B cell (primary cell): ENCODE data around the gene MICU1. TPM values are rescaled to one million over a fixed set of nuclear protein-coding genes. Genes with fewer than 3 reads are reported as not detected.

ENCODE experiments used
- ATAC-seq: fragments of 200-7000 bp; cut with Tn5 transposase; one replicate; pipeline ENCODE4 v1.10.0; 2021; ENCODE audit warnings: low read depth, mild to moderate bottlenecking, moderate number of reproducible peaks, moderate library complexity
- CTCF ChIA-PET: fragments of 350-600 bp; sonication (Branson Sonifier 250); formaldehyde crosslinking; loops from one replicate; lab custom pipeline; 2021; ENCODE audit warnings: antibody characterized with exemption, inconsistent platforms; lab: Charles Lee
- POLR2A ChIA-PET: fragments of 350-600 bp; sonication (Branson Sonifier 250); formaldehyde crosslinking; loops from one replicate; lab custom pipeline; 2021; ENCODE audit warnings: antibody characterized with exemption; lab: Charles Lee
- DNase-seq: peaks from one replicate; pipeline ENCODE4 v3.0.0; 2013
- H2AFZ ChIP-seq: 2 replicates; pipeline ENCODE4 v1.6.1; 2012; ENCODE audit warnings: mild to moderate bottlenecking, low read depth, low read length; ENCODE audit not compliant: insufficient read depth, poor library complexity, severe bottlenecking
- H3K27ac ChIP-seq, 2 donors: 1 replicate in 1 of 2; 2 replicates in 1 of 2; pipeline ENCODE4 v1.5.1; 2012 to 2013; ENCODE audit warnings: low read length in 2 of 2, mild to moderate bottlenecking in 2 of 2, moderate library complexity in 1 of 2
- H3K27me3 ChIP-seq, 4 experiments: fragments of 200-600 bp in 1 of 4; sonication (generic) in 1 of 4; replicated peaks in 1 of 4; 1 replicate in 2 of 4; 2 replicates in 2 of 4; pipeline versions ENCODE4 v1.6.1 to v1.7.0; 2013 to 2016; ENCODE audit warnings: low read length in 3 of 4, mild to moderate bottlenecking in 2 of 4, mixed read lengths in 1 of 4, moderate library complexity in 1 of 4; ENCODE audit not compliant: insufficient read depth in 4 of 4, control insufficient read depth in 3 of 4; ENCODE audit errors: control extremely low read depth in 1 of 4
- H3K36me3 ChIP-seq, 2 experiments: replicated peaks in 1 of 2; 1 replicate in 1 of 2; 2 replicates in 1 of 2; pipeline versions ENCODE4 v1.6.1 to v1.7.1; 2013; ENCODE audit warnings: low read length in 1 of 2; ENCODE audit not compliant: insufficient read depth in 2 of 2, control insufficient read depth in 1 of 2; ENCODE audit errors: control extremely low read depth in 1 of 2, extremely low read depth in 1 of 2
- H3K4me1 ChIP-seq, 2 donors: fragments of 200-600 bp in 1 of 2; sonication (generic) in 1 of 2; 1 replicate in 1 of 2; 2 replicates in 1 of 2; pipeline versions ENCODE4 v1.5.1 to v1.6.1; 2013 to 2017; ENCODE audit warnings: low read length in 2 of 2; ENCODE audit not compliant: control insufficient read depth in 2 of 2, insufficient read depth in 2 of 2
- H3K4me2 ChIP-seq: replicated peaks from 2 replicates; pipeline ENCODE3; 2012; ENCODE audit warnings: mild to moderate bottlenecking, low read depth, low read length; ENCODE audit not compliant: poor library complexity, severe bottlenecking
- H3K4me3 ChIP-seq, 5 experiments: fragments of 200-600 bp in 1 of 5; sonication (generic) in 1 of 5; 1 replicate in 3 of 5; 2 replicates in 2 of 5; pipeline versions ENCODE4 v1.5.1 to v1.7.0; 2011 to 2016; ENCODE audit warnings: low read length in 4 of 5, mild to moderate bottlenecking in 4 of 5, low read depth in 2 of 5, control low read depth in 1 of 5, moderate library complexity in 1 of 5; ENCODE audit not compliant: insufficient read depth in 1 of 5; ENCODE audit errors: control extremely low read depth in 1 of 5, extremely low read depth in 1 of 5
- H3K79me2 ChIP-seq: fragments of 200-600 bp; sonication (generic); one replicate; pipeline ENCODE4 v1.6.0; 2016; ENCODE audit warnings: low read length; ENCODE audit not compliant: control insufficient read depth, insufficient read depth
- H3K9ac ChIP-seq: fragments of 200-600 bp; sonication (generic); 2 replicates; pipeline ENCODE4 v1.6.1; 2017; ENCODE audit warnings: mild to moderate bottlenecking, low read length, moderate library complexity
- H3K9me3 ChIP-seq, 3 donors: one replicate each; pipeline versions ENCODE4 v1.6.1 to v1.7.1; 2013; ENCODE audit warnings: low read length in 2 of 3; ENCODE audit not compliant: control insufficient read depth in 2 of 3, insufficient read depth in 1 of 3; ENCODE audit errors: control extremely low read depth in 1 of 3
- H4K20me1 ChIP-seq: 2 replicates; pipeline ENCODE4 v1.6.0; 2012; ENCODE audit warnings: mild to moderate bottlenecking, low read length; ENCODE audit not compliant: insufficient read depth, control insufficient read depth, poor library complexity, severe bottlenecking
- H3K27ac Mint-ChIP-seq: one replicate; pipeline ENCODE4 v1.8.0; 2021; ENCODE audit warnings: mixed read lengths
- H3K27me3 Mint-ChIP-seq: one replicate; pipeline ENCODE4 v1.8.0; 2021; ENCODE audit warnings: mixed read lengths
- H3K4me1 Mint-ChIP-seq: one replicate; pipeline ENCODE4 v1.8.0; 2021; ENCODE audit warnings: mixed read lengths
- H3K4me3 Mint-ChIP-seq: one replicate; pipeline ENCODE4 v1.8.0; 2021; ENCODE audit warnings: mixed read lengths
- H3K9me3 Mint-ChIP-seq: one replicate; pipeline ENCODE4 v1.8.0; 2022; ENCODE audit warnings: mixed read lengths; ENCODE audit not compliant: insufficient read depth
- CTCF ChIP-seq: fragments of 200-600 bp; IDR thresholded peaks from one replicate; pipeline ENCODE4 v1.8.0; 2022; ENCODE audit warnings: antibody characterized with exemption, mild to moderate bottlenecking
- EZH2 ChIP-seq: IDR thresholded peaks from 2 replicates; pipeline ENCODE4 v1.6.1; 2012; ENCODE audit warnings: borderline replicate concordance, low read depth, mild to moderate bottlenecking, moderate library complexity, low read length; ENCODE audit not compliant: insufficient read depth, poor library complexity, severe bottlenecking
- WGBS: methylation state at CpG from one replicate; pipeline ENCODE4 v1.1.5; 2013; ENCODE audit warnings: missing lambda C conversion rate; ENCODE audit not compliant: insufficient coverage; 5-methylcytosine and 5-hydroxymethylcytosine counted together
- intact Hi-C: fragments of 100-400 bp; cut with micrococcal nuclease; formaldehyde crosslinking; loops from one replicate; pipeline ENCODE4 v1.10.0; 2022
- polyA plus RNA-seq: library from polyadenylated mRNA; depleted of rRNA; stranded (reverse); fragments of >200 nt; gene quantifications from 2 replicates; pipeline ENCODE4 v1.2.3, GENCODE V29; 2012
- total RNA-seq, 2 donors: library from RNA; stranded (reverse); fragments of 120-200 nt in 1 of 2; gene quantifications; 1 replicate in 1 of 2; 2 replicates in 1 of 2; pipeline versions ENCODE4 v1.2.3 to v1.2.4, GENCODE V29; 2013 to 2022

MICU1 gene
- total and polyA plus RNA-seq, 2 donors (not counting 1 experiment from before 2014, with no cell fraction given): 12.0 to 34.7 TPM

GRCh38 chr10:72389716-72390115 is 236.2 kb downstream of the MICU1 start:
- ChIA-PET POLR2A (no interaction called here), CTCF (interaction anchor here (1.4 kb wide), 1 partner anchor 26 kb away, joined by 3 read pairs; no protein-coding TSS in a partner anchor)
- Histone ChIP-seq H3K79me2 (no peaks in the 10 kb centered on the region), H3K9me3 (no peaks in the 10 kb centered on the region), H3K4me3 (no peak overlapping the region), H2AFZ (no peak overlapping the region), H3K4me2 (no peak overlapping the region), H4K20me1 (no peaks in the 10 kb centered on the region), H3K36me3 (peaks cover 3 to 9% of the 10 kb centered on the region in 2 experiments), H3K27ac (no peak overlapping the region), H3K9ac (no peak overlapping the region), H3K27me3 (no peaks in the 10 kb centered on the region), H3K4me1 (peaks cover 0 to 4% of the 10 kb centered on the region in 2 donors)
- no peak for DNase-seq
- Mint-ChIP-seq H3K27me3 (no peaks in the 10 kb centered on the region), H3K27ac (no peak overlapping the region), H3K9me3 (no peaks in the 10 kb centered on the region), H3K4me1 (peaks cover 5% of the 10 kb centered on the region), H3K4me3 (no peak overlapping the region)
- WGBS: 100% methylated on average over 2 of the region's 5 CpGs
- intact Hi-C loops: no loop called here
- TF ChIP-seq CTCF (no peak), EZH2 (no peak)
- ATAC-seq: no peak

- H3K79me2 ChIP-seq: no peaks in the 10 kb centered on the region
- no peak overlapping the region for H3K4me3 ChIP-seq
- no peaks in the 10 kb centered on the region for H3K27me3 Mint-ChIP-seq
- no CpG with 5 or more reads among the region's 1 CpG for WGBS
- H3K4me3 Mint-ChIP-seq: no peak overlapping the region
- no peak overlapping the region for H3K27ac ChIP-seq
- DNase-seq (no peak), ATAC-seq (no peak)
- H3K9ac ChIP-seq: no peak overlapping the region
- no peak overlapping the region for H3K27ac Mint-ChIP-seq
- TF ChIP-seq EZH2 (no peak), CTCF (no peak)
- no peaks in the 10 kb centered on the region for H3K27me3 ChIP-seq
- intact Hi-C loops: no loop called here
- no peaks in the 10 kb centered on the region for H3K9me3 Mint-ChIP-seq
- peaks cover 5% of the 10 kb centered on the region for H3K4me1 Mint-ChIP-seq
- no peak overlapping the region for H3K4me2 ChIP-seq
- ChIA-PET CTCF (interaction anchor here (1.4 kb wide), 1 partner anchor 25 kb away, joined by 3 read pairs; no protein-coding TSS in a partner anchor), POLR2A (no interaction called here)
- no peaks in the 10 kb centered on the region for H4K20me1 ChIP-seq
- H3K9me3 ChIP-seq: no peaks in the 10 kb centered on the region
- H2AFZ ChIP-seq: no peak overlapping the region
- H3K36me3 ChIP-seq: peaks cover 3 to 9% of the 10 kb centered on the region in 2 experiments
- H3K4me1 ChIP-seq: peaks cover 0 to 4% of the 10 kb centered on the region in 2 donors
These were observed 236.9 kb downstream of the MICU1 start for GRCh38 chr10:72389014-72389413.
